ENCODE results near the gene DHRS4L2.
A peak's percentile ranks its signal among the peaks of the same experiment; 100 is the strongest.
"Not testable (repeated sequence)": the region's sequence is repeated elsewhere in the genome, so short reads cannot be mapped to it uniquely, and the experiment has no call there.

Gene DHRS4L2

GRCh38 chr14:24020520-24020919 is 31.8 kb downstream of the DHRS4L2 start:
- not testable (repeated sequence) for DNase-seq

DNA sequence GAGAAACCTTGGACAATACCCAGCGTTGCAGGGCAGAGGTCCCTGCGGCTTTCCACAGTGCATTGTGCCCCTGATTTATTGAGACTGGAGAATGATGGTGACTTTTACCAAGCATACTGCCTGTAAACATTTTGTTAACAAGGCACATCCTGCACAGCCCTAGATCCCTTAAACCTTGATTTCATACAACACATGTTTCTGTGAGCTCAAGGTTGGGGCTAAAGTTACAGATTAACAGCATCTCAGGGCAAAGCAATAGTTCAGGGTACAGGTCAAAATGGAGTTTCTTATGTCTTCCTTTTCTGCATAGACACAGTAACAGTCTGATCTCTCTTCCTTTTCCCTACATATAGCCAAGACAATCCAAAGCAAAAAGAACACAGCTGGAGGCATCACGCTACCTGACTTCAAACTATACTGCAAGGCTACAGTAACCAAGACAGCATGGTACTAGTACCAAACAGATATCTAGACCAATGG is 36.2 kb downstream of the DHRS4L2 start:
- DNase-seq: not testable (repeated sequence)

DNA sequence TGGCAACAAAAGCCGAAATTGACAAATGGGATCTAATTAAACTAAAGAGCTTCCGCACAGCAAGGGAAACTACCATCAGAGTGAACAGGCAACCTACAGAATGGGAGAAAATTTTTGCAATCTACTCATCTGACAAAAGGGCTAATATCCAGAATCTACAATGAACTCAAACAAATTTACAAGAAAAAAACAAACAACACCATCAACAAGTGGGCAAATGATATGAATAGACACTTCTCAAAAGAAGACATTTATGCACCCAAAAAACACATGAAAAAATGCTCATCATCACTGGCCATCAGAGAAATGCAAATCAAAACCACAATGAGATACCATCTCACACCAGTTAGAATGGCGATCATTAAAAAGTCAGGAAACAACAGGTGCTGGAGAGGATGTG is 41.0 kb downstream of the DHRS4L2 start:
- DNase-seq: not testable (repeated sequence)

GRCh38 chr14:24031331-24031730 is 42.6 kb downstream of the DHRS4L2 start:
- not testable (repeated sequence) for DNase-seq

- no peak for DNase-seq
These were observed 44.1 kb downstream of the DHRS4L2 start for GRCh38 chr14:24032727-24033418.

GRCh38 chr14:24035769-24036168 is 47.0 kb downstream of the DHRS4L2 start:
- not testable (repeated sequence) for DNase-seq

DNA sequence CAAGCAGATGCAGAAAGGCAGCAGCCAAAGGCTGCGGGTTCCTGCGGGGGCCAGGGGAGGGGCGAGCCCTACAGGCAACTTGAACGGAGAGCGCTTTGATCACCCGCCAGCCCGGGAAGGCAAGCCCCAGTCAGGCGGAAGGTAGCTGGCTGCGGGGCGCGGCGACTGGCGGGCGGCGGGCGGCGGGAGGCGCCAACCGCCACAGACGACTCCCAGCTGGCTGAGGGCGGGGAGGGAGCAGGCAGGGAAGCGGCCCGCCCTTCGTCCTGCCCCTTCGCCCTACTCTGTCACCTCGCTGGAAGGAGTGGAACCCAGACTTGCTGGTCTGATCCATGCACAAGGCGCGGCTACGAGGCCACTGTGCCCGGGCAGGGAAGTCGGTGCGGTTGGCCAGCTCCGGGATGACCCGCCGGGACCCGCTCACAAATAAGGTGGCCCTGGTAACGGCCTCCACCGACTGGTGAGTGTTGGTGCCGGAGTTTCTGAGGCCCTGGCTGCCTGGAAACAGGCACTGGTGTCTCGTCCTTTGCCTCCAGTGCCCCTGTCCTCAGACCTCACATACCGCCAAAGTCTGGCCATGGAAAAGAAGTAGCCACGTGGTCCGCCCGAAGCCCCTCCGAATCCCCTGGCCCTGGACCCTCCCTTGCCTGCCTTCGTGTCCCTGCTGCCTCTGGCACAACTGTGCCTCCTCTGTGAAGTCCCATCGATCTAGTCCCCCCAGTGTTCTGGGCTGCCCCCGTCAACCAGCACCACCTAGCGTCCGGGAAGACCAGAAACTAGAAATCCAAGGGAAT is 47.6 kb downstream of the DHRS4L2 start:
- DNase-seq: peak; percentile 70

DNA sequence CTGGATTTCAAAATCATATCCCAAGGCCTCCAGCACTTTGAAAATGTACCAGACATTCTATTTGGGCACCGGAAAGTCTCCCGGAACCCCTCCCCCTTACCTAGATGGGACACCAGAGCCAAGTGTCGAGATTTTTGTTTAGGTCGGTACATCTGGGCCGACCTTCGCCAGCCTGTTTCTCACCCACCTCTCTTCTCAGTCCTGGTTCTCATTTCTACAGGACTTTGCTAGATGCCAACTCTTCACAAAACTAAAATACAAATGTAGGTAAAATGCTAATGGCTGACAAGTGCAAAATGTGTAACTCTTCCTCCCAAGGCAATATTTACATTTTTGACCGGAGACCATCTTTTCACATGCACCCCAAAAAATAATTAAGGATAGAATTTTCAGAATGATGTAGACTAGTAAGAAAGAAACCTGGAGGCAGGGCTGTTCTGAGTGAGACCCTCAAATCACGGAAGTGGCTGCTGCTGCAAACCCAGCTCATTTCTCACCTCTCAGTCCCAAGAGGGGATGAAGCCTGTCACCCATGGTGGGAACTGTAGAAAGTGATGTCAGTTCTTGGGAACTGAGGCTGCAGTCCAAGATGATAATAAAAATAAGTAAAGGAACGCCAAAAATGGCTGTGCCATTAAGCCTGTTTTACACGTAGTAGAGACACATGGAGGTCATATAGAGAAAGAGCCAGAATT is 48.4 kb downstream of the DHRS4L2 start:
- DNase-seq: not testable (repeated sequence)

DNA sequence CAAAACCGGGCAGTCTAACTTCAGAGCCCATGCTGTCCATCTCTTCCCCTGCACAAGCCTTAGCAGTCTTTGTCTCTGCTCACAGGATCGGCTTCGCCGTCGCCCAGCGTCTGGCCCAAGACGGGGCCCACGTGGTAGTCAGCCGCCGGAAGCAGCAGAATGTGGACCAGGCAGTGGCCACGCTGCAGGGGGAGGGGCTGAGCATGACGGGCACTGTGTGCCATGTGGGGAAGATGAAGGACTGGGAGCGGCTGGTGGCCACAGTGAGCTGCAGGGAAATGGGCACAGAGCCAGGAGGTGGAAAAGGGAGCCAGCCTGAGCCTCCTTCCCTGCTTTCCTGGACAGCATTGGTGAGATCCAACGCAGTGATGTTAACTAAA is 48.9 kb downstream of the DHRS4L2 start:
- DNase-seq: no peak

GRCh38 chr14:24038686-24039085 is 50.0 kb downstream of the DHRS4L2 start:
- no peak for DNase-seq

- DNase-seq: no peak
These were observed 52.0 kb downstream of the DHRS4L2 start for GRCh38 chr14:24040692-24041091.

DNA sequence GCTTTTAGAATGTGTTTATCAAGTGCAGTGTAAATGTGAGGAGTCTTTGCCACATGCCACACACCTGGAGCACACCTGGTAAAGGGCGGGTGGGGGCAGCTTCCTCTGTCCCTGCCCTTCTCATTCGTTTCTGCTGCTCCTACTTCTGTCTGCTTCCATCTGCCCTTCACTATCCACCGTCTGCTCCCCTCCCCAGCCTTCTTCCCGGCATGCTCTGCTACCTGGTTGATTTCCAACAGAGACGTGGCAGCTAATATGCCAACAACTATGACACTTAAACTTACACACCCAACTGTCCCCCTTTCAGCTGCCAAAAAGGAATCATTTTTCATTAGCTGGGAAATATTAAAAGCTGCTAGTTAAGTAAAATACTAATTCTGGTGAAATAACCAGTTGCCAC is 54.0 kb downstream of the DHRS4L2 start:
- no peak for DNase-seq

DNA sequence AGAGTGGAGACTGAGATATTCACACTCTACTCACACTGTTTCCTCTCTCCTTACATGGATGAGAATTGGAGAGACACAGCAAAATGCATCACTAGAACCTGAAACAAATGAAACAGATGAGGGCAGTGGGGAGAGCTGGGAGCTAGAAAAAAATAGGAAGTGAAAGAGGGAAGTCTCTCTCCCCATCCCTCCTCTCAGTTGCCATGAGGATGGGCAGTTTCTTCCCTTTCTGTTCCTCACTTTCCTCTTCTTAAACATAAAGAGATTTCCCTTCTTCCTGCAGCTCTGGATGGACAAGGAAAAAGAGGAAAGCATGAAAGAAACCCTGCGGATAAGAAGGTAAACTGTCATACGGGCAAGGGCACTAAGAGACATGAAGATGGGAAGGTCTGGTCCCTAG is 60.3 kb downstream of the DHRS4L2 start:
- not testable (repeated sequence) for DNase-seq

GRCh38 chr14:24050753-24051152 is 62.0 kb downstream of the DHRS4L2 start:
- not testable (repeated sequence) for DNase-seq

GRCh38 chr14:24051176-24051788 is 62.6 kb downstream of the DHRS4L2 start:
- no peak for DNase-seq

GRCh38 chr14:24051789-24052655 is 63.3 kb downstream of the DHRS4L2 start, which contains the start of gene CARMIL3:
CARMIL3 (plus strand) TSS chr14:24052009; CDS start chr14:24052154, 145 bp downstream.
- peak; percentile 68 for DNase-seq

DNA sequence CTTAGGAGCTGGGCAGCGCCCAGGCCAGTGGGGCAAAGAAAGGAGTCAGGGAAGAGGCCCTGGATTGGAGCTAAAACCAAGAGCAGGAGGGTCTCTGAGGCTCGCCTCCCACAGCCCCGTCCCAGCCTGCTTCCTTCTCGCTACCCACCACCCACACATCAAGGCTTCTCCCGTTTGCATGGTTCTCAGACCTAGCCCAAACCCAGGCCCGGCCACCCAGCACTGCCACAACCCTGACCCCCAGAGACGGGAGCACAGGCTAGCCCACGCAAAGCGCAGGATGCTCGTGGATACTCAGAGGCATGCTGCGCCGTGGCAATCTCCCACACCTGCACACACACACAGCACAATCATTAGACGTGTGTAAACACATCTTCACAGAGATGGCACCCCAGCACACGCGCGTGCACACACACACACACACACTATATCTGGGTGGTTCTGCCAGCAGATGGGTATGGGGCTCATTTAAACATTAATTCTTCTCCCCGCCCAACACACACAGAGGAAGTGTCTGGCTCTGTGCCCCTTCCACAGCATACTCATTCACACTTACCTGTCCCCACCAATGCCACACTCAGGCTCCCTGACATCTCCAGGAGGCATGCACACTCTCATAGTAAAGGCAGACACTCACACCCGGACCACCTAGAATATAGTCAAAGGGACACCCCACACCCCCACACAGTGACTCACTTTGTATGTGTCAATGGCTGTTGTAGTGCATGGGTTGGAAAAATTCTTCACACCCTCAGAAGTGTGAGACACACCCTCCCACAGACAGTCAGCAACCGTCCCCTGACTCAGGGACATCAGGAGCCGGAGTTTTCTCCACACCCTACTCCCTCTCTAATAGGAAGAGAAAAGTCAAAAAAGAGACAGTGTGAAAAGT is 64.2 kb downstream of the DHRS4L2 start:
- DNase-seq: no peak

DNA sequence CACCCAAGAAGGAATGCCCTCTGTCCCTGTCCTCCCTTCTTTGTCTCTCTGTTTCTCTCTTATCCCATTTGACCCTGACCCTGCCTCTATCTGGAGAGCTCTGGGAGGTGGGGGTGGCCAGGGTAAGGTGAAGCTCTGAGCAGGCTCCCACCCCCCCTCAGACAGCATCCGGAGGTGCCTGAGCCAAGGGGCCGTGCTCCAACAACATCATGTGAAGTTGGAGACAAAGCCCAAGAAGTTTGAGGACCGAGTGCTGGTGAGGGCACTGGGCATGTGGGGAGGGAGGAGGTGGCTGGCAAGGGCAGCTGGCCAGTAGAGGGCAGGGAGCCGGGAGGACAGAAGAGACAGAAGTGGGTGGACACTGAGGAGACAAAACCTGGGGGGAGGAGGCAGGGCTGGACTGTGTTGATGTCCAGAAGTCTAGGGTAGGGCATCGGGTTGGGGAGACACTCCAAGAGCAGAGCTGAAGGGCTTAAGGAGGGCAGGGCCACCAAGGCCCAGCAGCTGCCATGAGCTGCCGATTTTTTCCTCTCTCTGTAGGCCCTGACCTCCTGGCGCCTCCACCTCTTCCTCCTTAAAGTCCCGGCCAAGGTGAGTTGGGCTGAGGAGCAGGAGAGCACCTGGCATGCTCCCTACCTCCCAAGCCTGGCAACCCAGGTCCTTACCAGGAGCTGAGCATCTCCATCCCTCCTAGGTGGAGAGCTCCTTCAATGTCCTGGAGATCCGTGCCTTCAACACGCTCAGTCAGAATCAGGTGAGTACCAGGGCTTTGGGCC is 65.0 kb downstream of the DHRS4L2 start:
- DNase-seq: no peak

DNA sequence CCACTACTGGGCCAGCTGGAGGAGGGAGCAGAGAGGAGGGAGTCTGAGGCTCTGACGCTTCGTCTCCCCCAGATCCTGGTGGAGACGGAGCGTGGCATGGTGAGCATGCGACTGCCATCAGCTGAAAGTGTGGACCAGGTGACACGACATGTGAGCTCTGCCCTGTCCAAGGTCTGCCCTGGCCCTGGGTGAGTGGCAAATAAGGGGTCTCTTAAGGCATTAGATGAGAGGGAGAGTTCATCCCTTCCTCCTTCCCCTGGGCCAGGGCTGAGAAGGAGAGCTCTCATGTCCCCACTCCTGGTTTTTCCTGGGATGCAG is 65.6 kb downstream of the DHRS4L2 start:
- DNase-seq: no peak

GRCh38 chr14:24054646-24055045 is 65.9 kb downstream of the DHRS4L2 start:
- DNase-seq: no peak

Data from activated T-cell treated with anti-CD3 and anti-CD28 coated beads, Interleukin-2, amount 50 U/mL, for 1 hour (primary cell).